ENCODE measurements around the gene MEX3A.
A peak's percentile ranks its signal among the peaks of the same experiment; 100 is the strongest.

The MEX3A gene

DNA sequence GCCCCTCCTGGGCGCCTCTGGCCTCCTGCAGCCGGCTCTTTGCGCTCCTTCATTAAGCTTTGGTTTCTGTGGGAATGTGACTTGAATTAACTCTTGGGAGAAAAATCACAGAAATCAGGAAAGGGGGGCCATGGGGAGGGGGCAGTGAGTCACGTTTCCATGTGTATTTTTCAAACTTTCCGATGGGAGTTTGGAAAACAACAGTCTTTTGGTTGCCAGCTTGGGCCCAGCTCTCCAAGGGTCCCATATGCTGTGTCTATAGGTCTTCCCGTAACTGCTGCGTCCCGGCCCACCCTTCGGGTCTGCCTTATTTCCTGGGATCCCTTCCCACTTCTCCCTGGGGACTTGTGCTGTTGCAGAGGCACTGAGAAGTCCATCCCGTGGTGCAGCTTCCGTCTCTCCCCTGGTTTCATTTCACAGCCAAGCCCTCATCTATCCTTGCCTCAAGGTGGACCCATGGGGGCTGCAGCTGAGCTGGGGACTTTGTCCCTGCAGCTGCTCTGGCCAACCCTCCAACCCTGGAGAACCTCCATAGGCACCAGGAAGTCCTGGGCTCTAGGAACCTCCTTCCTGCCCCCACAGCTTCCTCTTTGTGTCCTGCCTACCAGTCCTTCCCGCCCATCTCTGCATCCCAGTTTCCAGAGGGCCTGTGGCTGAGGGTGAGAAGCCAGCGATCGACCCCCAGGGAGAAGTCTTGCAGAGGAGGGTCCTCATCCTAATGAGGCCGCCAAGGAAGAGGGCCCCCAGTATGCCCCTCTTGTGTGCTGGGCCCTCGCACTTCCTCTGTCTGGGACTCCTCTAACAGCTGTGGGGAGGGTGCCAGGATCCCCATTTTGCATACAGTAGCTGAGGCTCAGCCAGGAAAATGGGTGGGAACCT, 20.6 kb upstream of the MEX3A start:
- DNase-seq: no peak

DNA sequence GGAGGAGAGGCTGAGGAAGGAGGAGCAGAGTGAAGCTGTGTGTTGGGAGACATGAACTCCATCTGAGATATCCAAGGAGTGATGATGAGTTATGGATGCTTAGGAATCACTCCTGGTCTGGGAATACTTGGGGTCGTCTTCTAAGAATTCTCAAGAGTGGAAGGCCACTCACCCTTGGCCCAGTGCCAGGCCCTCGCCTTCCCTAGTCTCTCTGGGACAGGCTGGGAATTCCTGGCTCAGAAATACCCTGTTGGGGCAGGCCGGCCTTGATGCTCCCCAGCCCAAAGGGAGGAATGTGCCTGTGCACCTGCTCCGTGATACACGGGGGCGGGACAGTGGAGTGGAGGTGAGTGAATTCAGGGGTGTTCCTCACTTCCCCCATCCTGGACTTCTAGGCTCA, 19.6 kb upstream of the MEX3A start:
- no peak for DNase-seq

DNA sequence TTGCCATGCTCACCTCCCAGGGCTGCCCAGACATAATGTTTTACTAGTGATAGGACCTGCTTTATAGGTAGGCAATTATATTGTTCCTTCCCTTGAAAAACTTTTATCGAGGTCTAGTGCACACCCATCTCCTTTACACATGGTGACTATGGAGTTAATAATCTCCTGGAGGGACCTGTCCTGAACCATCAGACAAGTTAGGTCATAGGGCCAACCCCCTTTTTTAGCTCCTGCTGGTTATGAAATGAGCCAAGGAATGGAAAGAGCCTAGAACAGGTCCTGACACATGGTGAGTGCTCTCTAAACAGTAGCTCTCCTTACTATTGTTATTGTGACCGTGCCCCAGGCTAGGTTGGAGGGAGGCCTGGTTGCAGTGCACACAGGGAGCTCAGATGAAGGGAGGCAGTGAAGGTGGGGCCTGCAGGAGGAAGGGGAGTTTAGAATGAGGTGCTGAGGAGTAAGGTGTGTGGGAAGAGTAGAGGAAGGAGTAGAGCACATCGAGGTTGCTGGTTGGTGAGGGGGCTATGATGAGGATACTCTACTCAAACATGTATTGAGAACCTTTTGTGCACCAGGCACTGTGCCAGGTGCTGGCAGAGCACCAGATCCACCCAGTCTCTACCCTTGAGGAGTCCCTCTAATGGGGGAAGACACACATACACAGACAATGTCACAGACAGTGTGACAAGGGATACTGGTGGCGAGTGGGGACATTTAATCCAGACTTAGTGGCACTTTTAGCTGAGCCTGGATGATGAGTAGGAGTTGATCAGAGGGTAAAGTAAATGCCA, 18.1 kb upstream of the MEX3A start:
- DNase-seq: no peak

DNA sequence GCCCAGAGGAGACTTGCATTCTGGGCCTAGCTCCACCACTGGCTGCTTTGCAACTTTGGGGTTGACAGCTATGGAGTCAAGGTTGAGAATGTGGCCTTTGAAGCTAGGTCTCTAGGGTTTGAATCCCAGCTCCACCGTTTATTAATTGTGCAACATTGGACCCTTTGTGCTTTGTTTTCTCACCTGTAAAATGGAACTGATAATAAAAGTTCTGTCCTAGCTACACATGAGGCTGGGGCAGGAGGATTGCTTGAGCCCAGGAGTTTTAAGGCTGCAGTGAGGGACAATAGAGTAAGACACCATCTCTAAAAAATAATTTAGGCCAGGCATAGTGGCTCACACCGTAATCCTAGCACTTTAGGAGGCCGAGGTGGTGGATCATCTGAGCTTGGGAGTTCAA, 17.0 kb upstream of the MEX3A start:
- DNase-seq: no peak

DNA sequence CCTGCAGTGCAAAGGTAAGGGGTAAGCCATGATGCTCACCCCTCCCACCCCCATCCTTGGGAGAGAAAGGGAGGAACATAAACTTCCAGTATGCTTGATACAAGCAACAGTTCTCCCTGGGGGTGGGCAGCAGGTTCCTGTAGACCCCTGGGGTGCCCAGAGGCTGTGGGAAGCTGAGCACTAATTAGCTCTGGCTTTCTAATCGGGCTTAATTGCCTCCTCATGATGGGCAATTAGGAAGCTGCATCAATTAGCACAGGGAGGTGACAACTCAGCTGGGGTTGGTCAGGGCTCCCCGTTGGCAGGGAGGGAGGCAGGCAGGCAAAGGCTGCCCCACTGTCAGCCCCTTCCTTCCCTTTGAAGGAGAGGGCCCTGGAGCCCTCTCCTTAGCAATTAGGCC, 16.5 kb upstream of the MEX3A start:
- no peak for DNase-seq

DNA sequence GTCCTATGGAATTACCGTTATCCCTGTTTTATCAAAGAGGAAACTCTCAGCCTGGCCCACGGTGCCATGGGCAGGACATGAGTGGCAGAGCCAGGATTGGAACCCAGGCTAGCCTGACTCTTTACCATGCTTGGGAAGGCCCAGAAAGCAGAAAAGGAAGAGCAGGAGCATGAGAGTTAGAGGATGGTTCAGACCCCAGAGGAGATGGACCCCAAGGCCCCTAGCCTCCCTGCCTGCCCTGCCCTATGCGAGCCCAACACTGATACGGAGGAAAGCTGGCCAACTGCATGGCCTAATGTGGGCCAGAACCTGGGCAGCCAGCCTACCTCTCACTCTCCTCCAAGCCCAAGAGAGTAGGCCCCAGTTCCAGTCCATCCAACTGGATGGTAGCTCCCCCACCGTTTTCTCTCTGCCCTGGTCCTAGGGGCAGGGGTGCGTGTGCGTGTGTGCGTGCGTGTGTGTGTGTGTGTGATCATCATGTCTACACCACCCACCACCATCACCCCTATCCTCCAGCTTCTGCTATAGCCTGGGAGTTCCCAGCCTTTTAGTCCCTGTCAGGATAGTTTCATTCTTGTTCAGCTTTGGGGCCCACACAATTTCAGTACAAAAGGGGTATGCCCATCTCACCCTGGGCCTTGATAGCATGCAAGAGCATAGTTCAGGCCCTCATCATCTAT, 15.4 kb upstream of the MEX3A start:
- peak; percentile 79 for DNase-seq

DNA sequence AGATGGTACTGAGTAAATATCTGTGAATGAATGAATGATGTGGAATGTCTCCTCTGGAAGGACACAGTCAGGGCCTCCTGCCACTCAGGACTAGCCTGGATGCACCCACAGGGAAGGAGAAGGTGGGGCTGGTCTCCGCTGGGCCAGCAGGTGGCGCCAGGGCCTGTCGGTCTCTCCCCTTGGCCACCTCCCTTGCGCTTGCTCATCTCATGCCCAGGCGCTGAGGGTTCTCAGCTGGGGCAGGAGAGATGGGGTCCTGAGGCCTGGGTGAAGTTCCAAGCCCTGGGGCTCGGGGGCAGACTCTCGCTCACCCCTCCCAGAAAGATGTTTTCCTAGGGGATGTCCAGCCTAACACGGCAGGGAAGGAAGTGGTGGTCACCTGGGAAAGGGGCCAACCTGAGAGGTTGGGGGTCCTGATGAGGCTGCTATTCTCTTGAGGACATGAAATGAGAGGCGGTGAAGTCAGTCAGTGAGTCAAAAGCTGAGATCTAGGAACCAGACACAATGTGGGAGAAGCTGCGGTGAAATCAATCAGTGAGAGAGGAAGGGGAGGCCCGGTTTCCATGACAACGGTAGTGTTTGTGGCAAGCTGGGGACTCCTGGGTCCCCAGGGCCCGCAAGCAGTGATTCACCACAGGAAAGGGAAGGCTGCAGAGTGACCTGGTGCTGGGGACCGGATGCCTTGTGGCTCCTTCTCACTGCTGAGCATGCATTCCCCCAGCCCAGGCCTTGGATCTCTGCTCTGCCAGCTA, 14.6 kb upstream of the MEX3A start:
- DNase-seq: peak; percentile 99

DNA sequence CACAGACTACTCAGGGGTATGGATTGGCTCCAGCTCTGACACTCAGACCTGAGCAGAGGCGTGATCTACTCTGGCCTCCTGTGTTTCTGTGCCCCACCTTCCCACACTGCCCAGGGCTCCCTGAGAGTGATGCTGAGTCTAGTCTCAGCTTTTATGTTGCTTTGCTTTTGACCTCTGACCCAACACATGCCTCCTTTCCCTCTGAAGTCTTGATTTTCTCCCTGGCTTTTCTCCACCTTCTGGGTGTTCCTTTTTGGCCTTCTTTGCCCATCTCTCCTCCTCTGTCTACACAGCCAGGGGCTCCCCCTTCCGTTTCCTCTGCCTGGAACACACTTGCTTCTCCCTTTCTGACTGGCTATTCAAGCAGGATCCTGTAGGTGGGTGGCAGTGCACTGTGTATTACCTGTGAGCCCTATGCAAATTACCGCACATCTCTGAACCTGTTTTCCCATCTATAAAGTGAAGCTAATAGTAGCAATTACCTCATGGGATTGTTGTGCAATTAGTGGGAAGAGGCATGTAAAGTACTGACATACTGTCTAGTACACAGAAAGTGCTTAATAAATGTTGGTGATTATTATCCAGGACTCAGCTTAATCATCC, 13.7 kb upstream of the MEX3A start:
- DNase-seq: peak; percentile 49

DNA sequence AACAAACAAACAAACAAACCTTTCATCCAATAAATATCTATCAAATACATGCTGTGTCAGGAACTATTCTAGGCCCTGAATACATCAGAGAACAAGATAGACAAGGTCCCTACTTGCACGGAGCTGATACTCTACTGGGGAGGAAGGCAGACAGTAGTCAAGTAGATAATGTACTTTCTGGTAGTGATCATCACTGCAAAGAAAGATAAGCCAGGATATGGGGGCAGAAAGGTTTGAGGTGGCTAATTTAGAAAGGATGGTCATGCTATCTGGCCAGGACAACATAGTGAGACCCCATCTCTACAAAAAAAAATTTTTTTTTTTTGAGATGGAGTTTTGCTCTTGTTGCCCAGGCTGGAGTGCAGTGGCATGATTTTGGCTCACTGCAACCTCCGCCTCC, 9.3 kb upstream of the MEX3A start:
- DNase-seq: no peak

DNA sequence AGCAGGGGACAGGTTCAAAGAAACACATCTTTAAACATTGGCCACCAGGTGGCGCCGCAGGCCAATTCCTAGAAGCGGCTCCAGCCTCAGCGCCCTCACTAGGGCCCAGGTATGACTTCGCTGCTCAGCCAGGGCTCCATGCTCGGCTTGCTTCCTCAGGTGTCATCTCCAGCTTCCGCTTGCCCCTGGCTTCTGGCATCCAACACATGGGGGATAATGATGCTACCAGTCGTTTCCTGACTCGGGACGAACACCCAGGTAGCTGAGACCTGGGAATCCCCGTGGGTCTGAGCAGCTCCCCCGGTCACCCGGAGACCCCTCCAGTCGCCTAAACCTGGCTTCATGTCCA, 8.5 kb upstream of the MEX3A start:
- peak; percentile 91 for DNase-seq

DNA sequence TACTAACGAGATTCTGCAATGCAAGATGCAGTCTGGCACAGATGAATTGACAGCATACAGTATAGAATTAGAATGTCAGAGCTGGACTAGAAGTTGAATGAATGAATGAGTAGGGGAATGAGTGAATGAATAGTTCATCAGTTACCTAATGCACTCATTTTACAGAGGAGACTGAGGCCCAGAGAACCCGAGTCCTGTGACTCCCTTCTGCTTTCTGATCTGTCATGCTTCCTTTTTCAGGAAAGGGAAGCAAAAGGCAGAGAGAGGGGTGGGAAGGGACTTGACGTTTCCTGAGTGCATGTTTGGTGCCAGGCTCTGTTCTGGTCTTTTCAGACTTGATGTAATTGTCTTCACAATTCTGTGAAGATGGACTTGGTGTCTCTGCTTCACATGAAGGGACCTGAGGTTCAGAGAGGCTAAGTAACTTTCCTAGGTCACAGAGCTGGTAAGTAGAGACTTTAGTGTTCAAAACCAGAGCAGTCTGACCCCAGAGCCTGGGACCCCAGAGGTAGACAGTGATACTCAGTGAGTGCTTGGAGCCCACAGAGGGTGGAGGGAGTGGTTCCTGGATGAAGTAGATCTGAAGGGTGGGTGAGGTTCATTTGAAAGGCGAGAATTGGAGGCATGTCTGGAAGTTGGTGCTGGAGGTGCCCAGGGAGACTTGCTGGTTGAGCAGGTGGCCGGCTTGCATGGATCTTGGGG, 8.0 kb upstream of the MEX3A start:
- no peak for DNase-seq

DNA sequence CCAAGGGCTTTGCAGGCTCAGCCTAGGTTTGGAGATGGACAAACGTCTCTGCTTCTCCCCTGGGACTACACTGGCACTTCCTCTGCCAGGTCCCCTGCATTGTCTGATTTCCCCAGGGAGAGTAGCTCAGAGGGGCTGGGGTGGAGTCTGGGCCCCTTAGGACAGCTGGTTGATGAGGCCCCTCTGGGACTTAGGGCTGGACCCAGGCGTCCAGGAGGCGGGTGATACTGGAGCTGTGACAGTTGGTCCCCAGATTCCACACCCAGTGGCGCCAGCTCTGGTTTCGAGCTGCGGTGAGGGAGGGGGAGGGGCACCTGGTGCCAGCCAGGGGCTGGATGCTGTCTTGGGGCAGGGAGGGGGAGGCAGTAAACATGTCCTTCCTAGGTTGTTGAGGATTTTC, 7.4 kb upstream of the MEX3A start:
- no peak for DNase-seq

DNA sequence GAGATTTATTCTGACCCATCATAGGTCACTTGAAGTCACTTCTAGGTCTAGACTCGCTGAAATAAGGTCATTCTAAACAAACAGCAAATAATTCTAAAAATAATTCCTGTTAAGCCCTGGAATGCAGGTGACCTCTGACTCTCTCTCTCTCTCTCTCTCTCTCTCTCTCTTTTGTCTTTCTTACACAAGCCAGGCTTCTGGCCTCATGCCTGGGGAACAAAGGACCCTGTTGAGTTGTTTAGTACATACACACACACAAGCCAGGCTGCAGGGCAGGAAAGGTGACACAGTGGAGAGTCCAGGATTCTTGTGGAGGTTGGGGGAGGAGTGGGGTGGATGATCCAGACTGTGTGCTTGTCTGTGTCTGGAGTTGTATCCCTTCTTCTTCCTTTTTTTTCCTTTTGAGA, 4.0 kb upstream of the MEX3A start:
- DNase-seq: no peak

DNA sequence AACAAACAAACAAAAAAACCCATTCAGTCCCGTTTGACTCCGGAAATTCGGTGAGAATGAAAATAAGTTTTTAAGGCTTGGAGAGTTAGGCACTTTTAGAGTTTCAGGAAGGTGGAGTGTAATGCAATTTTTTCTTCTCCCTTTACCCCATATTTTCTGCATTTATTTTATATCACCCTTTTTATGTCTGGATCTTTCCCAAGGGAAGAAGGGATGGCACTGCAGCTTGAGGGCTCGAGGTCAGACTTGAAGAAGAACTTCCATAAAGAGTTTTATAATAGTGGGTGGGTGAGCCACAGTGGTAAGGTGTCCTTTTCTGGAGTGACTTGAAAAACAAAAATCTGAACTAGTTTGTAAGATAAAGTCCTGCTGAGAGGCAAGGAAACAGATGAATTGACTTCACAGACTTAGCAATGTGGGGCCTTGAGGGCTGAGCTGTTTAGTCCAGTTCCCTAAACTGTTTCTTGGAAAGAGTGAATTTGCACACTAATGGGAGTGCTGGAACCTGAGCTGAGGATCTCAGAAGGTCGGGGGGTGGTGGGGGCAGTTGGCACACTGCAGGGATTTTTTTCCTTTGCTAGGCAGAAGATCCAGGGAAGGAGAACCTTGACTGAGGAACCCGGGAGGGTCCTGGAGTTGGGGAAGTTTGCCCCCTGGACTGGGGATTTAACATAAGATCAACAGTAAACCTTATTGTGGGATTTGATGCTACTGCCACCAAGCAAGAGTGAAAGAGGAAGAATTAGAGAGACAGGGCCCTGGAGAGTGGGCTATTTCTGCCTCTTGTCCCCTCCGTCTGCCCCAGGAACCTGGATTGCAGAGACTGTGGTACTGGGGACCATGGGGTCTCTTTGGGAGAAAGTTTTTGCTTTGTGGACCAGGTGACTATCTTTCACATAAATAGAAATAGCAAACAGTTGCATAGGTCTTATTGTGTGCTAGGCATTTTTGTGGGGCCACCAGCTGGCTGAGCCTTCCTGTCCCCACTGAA, 1.8 kb upstream of the MEX3A start:
- no peak for DNase-seq

DNA sequence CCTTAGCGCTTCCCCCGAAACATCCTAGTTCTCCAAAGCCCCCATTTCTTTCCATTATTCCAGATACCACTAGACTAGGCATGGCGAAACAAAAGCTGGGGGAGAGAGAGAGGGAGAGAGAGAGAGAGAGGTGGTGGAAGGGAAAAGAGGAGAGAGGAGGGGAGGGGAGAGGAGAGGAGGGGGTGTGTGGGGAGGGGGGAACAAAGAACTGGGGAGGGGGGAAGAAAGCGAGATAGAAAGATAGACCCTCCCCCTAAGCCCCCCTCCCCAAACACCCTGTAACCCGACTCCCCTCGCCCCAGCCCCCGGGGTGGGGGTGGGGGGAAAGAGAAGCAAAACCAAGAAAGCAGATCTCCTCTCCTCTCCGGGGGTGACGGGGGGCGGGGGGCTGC, 352 bp downstream of the MEX3A start:
- no peak for DNase-seq

DNA sequence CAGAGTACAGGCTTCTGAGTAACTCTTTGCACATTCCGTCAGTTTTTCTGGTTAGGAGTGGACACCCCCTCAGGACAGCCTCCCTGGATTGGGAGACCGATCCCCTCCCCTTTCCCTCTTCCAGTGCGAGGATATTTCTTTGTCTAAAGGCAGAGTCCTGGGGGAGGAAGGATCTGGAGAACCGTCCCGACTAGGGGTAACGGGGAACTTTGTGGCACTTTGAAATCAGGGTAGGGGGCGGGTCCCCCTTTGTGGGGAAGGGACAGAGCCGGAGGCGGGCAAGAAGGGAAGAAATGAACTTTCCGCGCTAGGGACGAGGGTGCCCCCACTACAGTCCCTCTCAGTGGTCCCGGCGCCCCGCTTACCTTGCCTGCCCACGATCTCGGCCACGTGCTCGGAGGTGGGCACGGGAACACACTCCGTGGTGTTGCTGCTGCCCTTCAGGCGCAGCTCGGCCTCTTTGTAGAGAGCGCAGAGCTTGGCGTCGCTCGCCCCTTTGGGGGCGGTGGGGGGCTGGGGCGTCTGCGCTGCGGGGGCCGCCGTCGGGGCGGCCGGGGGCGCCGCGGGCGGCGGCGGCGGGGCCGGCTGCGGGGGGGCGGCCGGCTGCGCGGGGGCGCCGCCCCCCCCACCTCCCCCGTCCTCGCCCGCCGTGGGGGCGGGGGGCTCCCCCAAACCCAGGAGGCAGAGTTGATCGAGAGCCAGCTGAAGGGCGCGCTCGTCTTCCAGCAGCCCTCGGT, 917 bp downstream of the MEX3A start:
- no peak for DNase-seq

DNA sequence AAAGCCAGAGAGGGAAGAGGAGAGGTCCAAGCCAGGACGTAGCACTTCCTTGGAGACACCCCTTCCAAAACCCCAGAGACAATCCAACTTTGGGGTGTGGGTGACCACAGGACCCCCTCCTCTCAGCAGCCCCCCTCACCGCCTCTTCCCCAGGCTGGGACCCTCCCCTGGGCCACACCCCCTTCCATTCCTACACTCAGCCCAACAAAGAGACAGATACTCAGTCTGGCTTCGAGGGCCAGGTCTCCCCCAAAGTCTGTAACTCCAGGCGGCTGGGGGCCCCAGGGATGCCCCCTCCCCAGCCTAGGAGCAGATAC, 1.4 kb downstream of the MEX3A start:
- no peak for DNase-seq

DNA sequence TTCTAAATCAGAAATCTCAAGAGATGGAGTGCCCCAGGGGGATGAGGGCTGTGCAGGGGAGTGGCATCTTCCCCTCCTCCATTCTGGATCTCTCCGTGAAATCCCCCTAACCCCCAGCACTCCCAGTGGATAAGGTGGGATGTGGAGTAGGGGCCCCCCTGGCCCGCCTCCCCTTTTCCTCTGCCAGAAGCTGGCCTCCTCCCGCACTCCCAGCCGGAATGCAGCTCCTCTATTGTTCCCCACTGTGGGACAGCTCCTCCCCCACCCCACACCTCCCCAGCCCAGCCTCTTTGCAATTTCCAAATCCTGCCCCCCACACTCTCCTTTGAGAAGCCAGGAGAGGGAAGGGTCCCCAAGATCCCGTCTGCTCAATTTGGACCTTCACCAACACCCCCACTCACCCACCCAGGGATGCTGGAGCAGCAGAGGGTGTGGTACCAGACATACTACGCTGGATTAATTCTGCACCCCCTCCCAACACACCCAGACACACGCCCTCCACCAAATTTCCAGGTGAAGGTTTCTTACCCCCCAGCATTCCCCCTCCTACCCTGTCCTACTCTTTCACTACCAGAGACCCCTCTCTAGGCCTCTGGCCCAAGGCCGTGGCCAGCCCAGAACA, 1.9 kb downstream of the MEX3A start:
- DNase-seq: no peak

DNA sequence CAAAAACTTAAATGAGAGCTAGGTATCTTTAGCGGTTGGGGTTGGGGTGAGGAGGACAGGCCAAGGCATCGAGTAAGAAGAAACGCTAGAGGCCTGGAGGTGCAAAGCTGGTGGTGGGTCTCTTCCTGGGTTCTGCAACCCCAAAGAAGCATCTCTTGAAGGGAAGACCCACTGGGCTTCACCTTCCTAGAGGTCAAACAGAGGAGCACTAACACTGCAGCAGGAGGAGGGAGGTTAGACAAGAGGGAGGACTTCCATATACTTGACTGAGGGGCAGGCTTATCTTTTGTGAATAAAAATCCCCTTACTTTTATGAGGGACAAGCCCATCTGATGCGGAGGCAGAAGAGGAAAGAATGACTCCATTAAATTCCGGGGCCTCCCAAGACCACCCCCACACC, 2.5 kb downstream of the MEX3A start:
- no peak for DNase-seq

DNA sequence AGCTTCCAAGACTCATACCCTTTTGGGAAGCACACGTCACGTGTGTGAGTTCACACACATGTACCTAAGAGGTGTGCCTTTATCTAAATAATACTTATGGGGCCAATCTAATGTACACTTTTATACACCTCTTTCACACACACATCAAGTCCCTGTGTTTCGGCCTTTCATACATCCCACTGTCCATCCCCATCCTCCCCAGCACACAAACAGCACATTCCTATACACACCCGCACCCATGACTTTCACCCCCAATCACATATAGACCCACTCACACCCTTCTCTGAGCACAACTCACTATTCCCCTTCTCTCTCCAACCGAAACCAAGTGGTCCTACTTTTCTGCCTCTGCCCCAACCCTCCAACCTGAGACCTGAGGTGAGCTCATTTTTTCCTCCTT, 3.5 kb downstream of the MEX3A start:
- no peak for DNase-seq

All from activated CD4-positive, alpha-beta T cell treated with anti-CD3 and anti-CD28 coated beads, Interleukin-2, amount 50 U/mL, for 16 hours (primary cell).